Measurements from ENCODE around the gene COG5.

The COG5 gene

GRCh38 chr7:107165341-107165740 lies 398.4 kb downstream of the COG5 start:
- Histone ChIP-seq H3K9me2 (ENCODE audit: low read depth, low read length) (no peaks in the 10 kb centered on the region), H3F3A (ENCODE audit: insufficient read depth, low read length) (no peaks in the 10 kb centered on the region), H3K4me3 (ENCODE audit: low read depth, low read length, poor library complexity, severe bottlenecking) (no peak overlapping the region), H3K79me2 (ENCODE audit: insufficient read depth, low read length) (peaks cover 5% of the 10 kb centered on the region), H3K36me3 (ENCODE audit: insufficient read depth, low read length) (no peaks in the 10 kb centered on the region), H3K27me3 (ENCODE audit: insufficient read depth, low read length) (no peaks in the 10 kb centered on the region), H2AFZ (ENCODE audit: low read length) (no peak overlapping the region), H3K4me1 (ENCODE audit: insufficient read depth, low read length, severe bottlenecking) (peaks cover 12% of the 10 kb centered on the region), H3K27ac (ENCODE audit: low read depth, low read length, poor library complexity, severe bottlenecking) (no peak overlapping the region), H3K4me2 (ENCODE audit: low read length) (no peak overlapping the region), H3K9me3 (ENCODE audit: low read length) (no peaks in the 10 kb centered on the region), H4K20me1 (ENCODE audit: insufficient read depth, low read length) (no peaks in the 10 kb centered on the region), H3K9ac (ENCODE audit: low read length) (no peak overlapping the region)
- TF ChIP-seq EZH2 (IDR thresholded peaks at IDR 0.05; ENCODE audit: borderline replicate concordance, low read length) (no peak), CTCF (IDR thresholded peaks at IDR 0.05; ENCODE audit: low read length) (no peak)

GRCh38 chr7:107164092-107164491 lies 399.6 kb downstream of the COG5 start:
- no peaks in the 10 kb centered on the region for H3K9me2 ChIP-seq (ENCODE audit: low read depth, low read length)
- no peak overlapping the region for H3K27ac ChIP-seq (ENCODE audit: low read depth, low read length, poor library complexity, severe bottlenecking)
- H3K4me1 ChIP-seq (ENCODE audit: insufficient read depth, low read length, severe bottlenecking): peaks cover 8% of the 10 kb centered on the region
- no peaks in the 10 kb centered on the region for H3K36me3 ChIP-seq (ENCODE audit: insufficient read depth, low read length)
- H3K27me3 ChIP-seq (ENCODE audit: insufficient read depth, low read length): no peaks in the 10 kb centered on the region
- H3K79me2 ChIP-seq (ENCODE audit: insufficient read depth, low read length): no peaks in the 10 kb centered on the region
- no peak overlapping the region for H3K4me3 ChIP-seq (ENCODE audit: low read depth, low read length, poor library complexity, severe bottlenecking)
- no peaks in the 10 kb centered on the region for H3K9me3 ChIP-seq (ENCODE audit: low read length)
- H3K9ac ChIP-seq (ENCODE audit: low read length): no peak overlapping the region
- H3F3A ChIP-seq (ENCODE audit: insufficient read depth, low read length): no peaks in the 10 kb centered on the region
- H3K4me2 ChIP-seq (ENCODE audit: low read length): no peak overlapping the region
- no peaks in the 10 kb centered on the region for H4K20me1 ChIP-seq (ENCODE audit: insufficient read depth, low read length)
- no peak for TF ChIP-seq EZH2 (IDR thresholded peaks at IDR 0.05; ENCODE audit: borderline replicate concordance, low read length)
- no peak for TF ChIP-seq CTCF (IDR thresholded peaks at IDR 0.05; ENCODE audit: low read length)
- no peak overlapping the region for H2AFZ ChIP-seq (ENCODE audit: low read length)

GRCh38 chr7:107162475-107162874 lies 401.2 kb downstream of the COG5 start:
- H2AFZ ChIP-seq (ENCODE audit: low read length): no peak overlapping the region
- peaks cover 7% of the 10 kb centered on the region for H3K4me1 ChIP-seq (ENCODE audit: insufficient read depth, low read length, severe bottlenecking)
- no peak overlapping the region for H3K9ac ChIP-seq (ENCODE audit: low read length)
- H3F3A ChIP-seq (ENCODE audit: insufficient read depth, low read length): no peaks in the 10 kb centered on the region
- no peaks in the 10 kb centered on the region for H4K20me1 ChIP-seq (ENCODE audit: insufficient read depth, low read length)
- H3K79me2 ChIP-seq (ENCODE audit: insufficient read depth, low read length): no peaks in the 10 kb centered on the region
- no peaks in the 10 kb centered on the region for H3K27me3 ChIP-seq (ENCODE audit: insufficient read depth, low read length)
- H3K4me2 ChIP-seq (ENCODE audit: low read length): no peak overlapping the region
- H3K4me3 ChIP-seq (ENCODE audit: low read depth, low read length, poor library complexity, severe bottlenecking): no peak overlapping the region
- no peaks in the 10 kb centered on the region for H3K36me3 ChIP-seq (ENCODE audit: insufficient read depth, low read length)
- TF ChIP-seq CTCF (IDR thresholded peaks at IDR 0.05; ENCODE audit: low read length) (no peak), EZH2 (IDR thresholded peaks at IDR 0.05; ENCODE audit: borderline replicate concordance, low read length) (no peak)
- no peaks in the 10 kb centered on the region for H3K9me3 ChIP-seq (ENCODE audit: low read length)
- no peaks in the 10 kb centered on the region for H3K9me2 ChIP-seq (ENCODE audit: low read depth, low read length)
- no peak overlapping the region for H3K27ac ChIP-seq (ENCODE audit: low read depth, low read length, poor library complexity, severe bottlenecking)
